ENCODE measurements around the gene TEF. TPM values are rescaled to one million over a fixed set of nuclear protein-coding genes. Genes with fewer than 3 reads are reported as not detected.

The TEF gene
- total RNA-seq, 1 donor from 2014 or later: 13.6 TPM

- no peak for TF ChIP-seq CTCF (conservative IDR thresholded peaks at IDR 0.05)
- Mint-ChIP-seq H3K4me1 (no peaks in the 10 kb centered on the region), H3K4me3 (no peak overlapping the region), H3K9me3 (no peaks in the 10 kb centered on the region), H3K27ac (ENCODE audit: unreplicated experiment) (no peak overlapping the region), H3K36me3 (ENCODE audit: low read depth) (no peaks in the 10 kb centered on the region), H3K27me3 (ENCODE audit: low read depth) (peaks cover 5% of the 10 kb centered on the region)
- DNase-seq (ENCODE audit: low read depth, low spot score): no peak
Observed at GRCh38 chr22:41368543-41369423, 13.0 kb upstream of the TEF start.

- Mint-ChIP-seq H3K4me1 (peaks cover under 1% of the 10 kb centered on the region), H3K4me3 (no peak overlapping the region), H3K36me3 (ENCODE audit: low read depth) (no peaks in the 10 kb centered on the region)
Observed at GRCh38 chr22:41369424-41369745, 12.4 kb upstream of the TEF start.

GRCh38 chr22:41369837-41370236 is 11.9 kb upstream of the TEF start:
- TF ChIP-seq CTCF (conservative IDR thresholded peaks at IDR 0.05): no peak
- DNase-seq (ENCODE audit: low read depth, low spot score): no peak
- peaks cover 5% of the 10 kb centered on the region for H3K27me3 Mint-ChIP-seq (ENCODE audit: low read depth)
- no peak overlapping the region for H3K4me3 Mint-ChIP-seq
- no peak overlapping the region for H3K27ac Mint-ChIP-seq (ENCODE audit: unreplicated experiment)
- H3K36me3 Mint-ChIP-seq (ENCODE audit: low read depth): no peaks in the 10 kb centered on the region
- peaks cover 5% of the 10 kb centered on the region for H3K4me1 Mint-ChIP-seq
- H3K9me3 Mint-ChIP-seq: no peaks in the 10 kb centered on the region

More at GRCh38 chr22:41369424-41369745, 12.4 kb upstream of the TEF start:
- no peaks in the 10 kb centered on the region for H3K9me3 Mint-ChIP-seq
- H3K27me3 Mint-ChIP-seq (ENCODE audit: low read depth): peaks cover 5% of the 10 kb centered on the region
- no peak for DNase-seq (ENCODE audit: low read depth, low spot score)
- no peak overlapping the region for H3K27ac Mint-ChIP-seq (ENCODE audit: unreplicated experiment)
- no peak for TF ChIP-seq CTCF (conservative IDR thresholded peaks at IDR 0.05)

GRCh38 chr22:41377846-41378245 is 3.9 kb upstream of the TEF start:
- Mint-ChIP-seq H3K4me3 (no peak overlapping the region), H3K36me3 (ENCODE audit: low read depth) (no peaks in the 10 kb centered on the region), H3K9me3 (no peaks in the 10 kb centered on the region), H3K4me1 (peaks cover 17% of the 10 kb centered on the region), H3K27ac (ENCODE audit: unreplicated experiment) (no peak overlapping the region), H3K27me3 (ENCODE audit: low read depth) (no peaks in the 10 kb centered on the region)
- DNase-seq (ENCODE audit: low read depth, low spot score): no peak
- TF ChIP-seq CTCF (conservative IDR thresholded peaks at IDR 0.05): no peak

GRCh38 chr22:41380993-41381328 is 781 bp upstream of the TEF start:
- H3K4me1 Mint-ChIP-seq: peaks cover 28% of the 10 kb centered on the region
- H3K36me3 Mint-ChIP-seq (ENCODE audit: low read depth): no peaks in the 10 kb centered on the region
- H3K4me3 Mint-ChIP-seq: peak overlapping the region; percentile 78
- no peaks in the 10 kb centered on the region for H3K27me3 Mint-ChIP-seq (ENCODE audit: low read depth)
- H3K27ac Mint-ChIP-seq (ENCODE audit: unreplicated experiment): peak overlapping the region; percentile 69
- no peak for TF ChIP-seq CTCF (conservative IDR thresholded peaks at IDR 0.05)
- no peak for DNase-seq (ENCODE audit: low read depth, low spot score)
- no peaks in the 10 kb centered on the region for H3K9me3 Mint-ChIP-seq

Data from neural crest cell (in vitro differentiated cells).